Measurements from ENCODE around the gene C19orf73.
A peak's percentile ranks its signal among the peaks of the same experiment; 100 is the strongest.

C19orf73 gene

GRCh38 chr19:49120868-49121267 is 1.9 kb upstream of the C19orf73 start:
- Histone ChIP-seq H3K4me1 (ENCODE audit: control insufficient read depth, insufficient read depth, low read length) (peaks cover 13% of the 10 kb centered on the region), H3K27ac (ENCODE audit: insufficient read depth, low read depth, low read length, poor library complexity, severe bottlenecking) (no peak overlapping the region), H3K27me3 (ENCODE audit: control insufficient read depth, insufficient read depth, low read length, poor library complexity, severe bottlenecking) (peaks cover 31% of the 10 kb centered on the region), H3K4me3 (ENCODE audit: insufficient read depth, low read depth, low read length) (no peak overlapping the region), H3K36me3 (ENCODE audit: control insufficient read depth, insufficient read depth, low read length) (no peaks in the 10 kb centered on the region), H3K9me3 (ENCODE audit: control insufficient read depth, low read length) (no peaks in the 10 kb centered on the region)
- 80 to 83% methylated on average over 2 of the region's 2 CpGs for WGBS, 2 experiments

- Histone ChIP-seq H3K36me3 (ENCODE audit: control insufficient read depth, insufficient read depth, low read length) (no peaks in the 10 kb centered on the region), H3K4me3 (ENCODE audit: insufficient read depth, low read depth, low read length) (no peak overlapping the region), H3K4me1 (ENCODE audit: control insufficient read depth, insufficient read depth, low read length) (peaks cover 13% of the 10 kb centered on the region), H3K9me3 (ENCODE audit: control insufficient read depth, low read length) (no peaks in the 10 kb centered on the region), H3K27ac (ENCODE audit: insufficient read depth, low read depth, low read length, poor library complexity, severe bottlenecking) (no peak overlapping the region), H3K27me3 (ENCODE audit: control insufficient read depth, insufficient read depth, low read length, poor library complexity, severe bottlenecking) (peaks cover 34% of the 10 kb centered on the region)
- 25 to 27% methylated on average over 16 of the region's 16 CpGs for WGBS, 2 experiments
Observed at GRCh38 chr19:49120325-49120683, 1.4 kb upstream of the C19orf73 start.

GRCh38 chr19:49119411-49120324 is 725 bp upstream of the C19orf73 start, which contains the start of gene PPFIA3:
Gene PPFIA3, plus strand, starts transcription at chr19:49119544. Its CDS starts 8,330 bp downstream, at chr19:49127874.
- no peaks in the 10 kb centered on the region for H3K36me3 ChIP-seq (ENCODE audit: control insufficient read depth, insufficient read depth, low read length)
- H3K4me1 ChIP-seq (ENCODE audit: control insufficient read depth, insufficient read depth, low read length) = peaks cover 11% of the 10 kb centered on the region
- H3K27me3 ChIP-seq (ENCODE audit: control insufficient read depth, insufficient read depth, low read length, poor library complexity, severe bottlenecking) = peaks cover 37% of the 10 kb centered on the region
- H3K9me3 ChIP-seq (ENCODE audit: control insufficient read depth, low read length) = no peaks in the 10 kb centered on the region
- H3K27ac ChIP-seq (ENCODE audit: insufficient read depth, low read depth, low read length, poor library complexity, severe bottlenecking) = no peak within 1 kb of the TSS
- 1% methylated on average over 90 of the region's 90 CpGs for WGBS, 2 experiments
- peak within 1 kb of the TSS; percentile 65 for H3K4me3 ChIP-seq (ENCODE audit: insufficient read depth, low read depth, low read length)

GRCh38 chr19:49117677-49118564 is 1.0 kb downstream of the C19orf73 start:
- 87 to 88% methylated on average over 26 of the region's 26 CpGs for WGBS, 2 experiments
- no peak overlapping the region for H3K27ac ChIP-seq (ENCODE audit: insufficient read depth, low read depth, low read length, poor library complexity, severe bottlenecking)

GRCh38 chr19:49116544-49116943 is 2.4 kb downstream of the C19orf73 start:
- 77 to 100% methylated on average over 1 of the region's 1 CpG for WGBS, 2 experiments
- Histone ChIP-seq H3K36me3 (ENCODE audit: control insufficient read depth, insufficient read depth, low read length) (no peaks in the 10 kb centered on the region), H3K27ac (ENCODE audit: insufficient read depth, low read depth, low read length, poor library complexity, severe bottlenecking) (no peak overlapping the region), H3K9me3 (ENCODE audit: control insufficient read depth, low read length) (no peaks in the 10 kb centered on the region), H3K4me1 (ENCODE audit: control insufficient read depth, insufficient read depth, low read length) (peaks cover 11% of the 10 kb centered on the region), H3K27me3 (ENCODE audit: control insufficient read depth, insufficient read depth, low read length, poor library complexity, severe bottlenecking) (peaks cover 30% of the 10 kb centered on the region), H3K4me3 (ENCODE audit: insufficient read depth, low read depth, low read length) (no peak overlapping the region)

More at GRCh38 chr19:49117677-49118564, 1.0 kb downstream of the C19orf73 start:
- H3K27me3 ChIP-seq (ENCODE audit: control insufficient read depth, insufficient read depth, low read length, poor library complexity, severe bottlenecking) = peaks cover 37% of the 10 kb centered on the region
- H3K4me3 ChIP-seq (ENCODE audit: insufficient read depth, low read depth, low read length) = peak overlapping the region; percentile 65
- H3K4me1 ChIP-seq (ENCODE audit: control insufficient read depth, insufficient read depth, low read length) = peaks cover 11% of the 10 kb centered on the region
- H3K9me3 ChIP-seq (ENCODE audit: control insufficient read depth, low read length) = no peaks in the 10 kb centered on the region
- no peaks in the 10 kb centered on the region for H3K36me3 ChIP-seq (ENCODE audit: control insufficient read depth, insufficient read depth, low read length)

GRCh38 chr19:49114630-49115363 is 4.1 kb downstream of the C19orf73 start:
- Histone ChIP-seq H3K4me1 (ENCODE audit: control insufficient read depth, insufficient read depth, low read length) (peaks cover 10% of the 10 kb centered on the region), H3K36me3 (ENCODE audit: control insufficient read depth, insufficient read depth, low read length) (no peaks in the 10 kb centered on the region), H3K4me3 (ENCODE audit: insufficient read depth, low read depth, low read length) (peak overlapping the region; percentile 62), H3K27ac (ENCODE audit: insufficient read depth, low read depth, low read length, poor library complexity, severe bottlenecking) (no peak overlapping the region), H3K27me3 (ENCODE audit: control insufficient read depth, insufficient read depth, low read length, poor library complexity, severe bottlenecking) (peaks cover 13% of the 10 kb centered on the region), H3K9me3 (ENCODE audit: control insufficient read depth, low read length) (no peaks in the 10 kb centered on the region)
- 7% methylated on average over 68 of the region's 68 CpGs for WGBS, 2 experiments

GRCh38 chr19:49113762-49114629 is 4.9 kb downstream of the C19orf73 start, which contains the start of gene LIN7B:
Gene LIN7B, plus strand, starts transcription at chr19:49114370. Its CDS starts 35 bp downstream, at chr19:49114405.
- WGBS, 2 experiments = 2 to 3% methylated on average over 66 of the region's 66 CpGs
- peak within 1 kb of the TSS; percentile 62 for H3K4me3 ChIP-seq (ENCODE audit: insufficient read depth, low read depth, low read length)
- no peak within 1 kb of the TSS for H3K27ac ChIP-seq (ENCODE audit: insufficient read depth, low read depth, low read length, poor library complexity, severe bottlenecking)

GRCh38 chr19:49111218-49111998 is 7.5 kb downstream of the C19orf73 start:
- Histone ChIP-seq H3K4me3 (ENCODE audit: insufficient read depth, low read depth, low read length) (no peak overlapping the region), H3K36me3 (ENCODE audit: control insufficient read depth, insufficient read depth, low read length) (peaks cover 21% of the 10 kb centered on the region), H3K27me3 (ENCODE audit: control insufficient read depth, insufficient read depth, low read length, poor library complexity, severe bottlenecking) (peaks cover 7% of the 10 kb centered on the region), H3K27ac (ENCODE audit: insufficient read depth, low read depth, low read length, poor library complexity, severe bottlenecking) (no peak overlapping the region), H3K9me3 (ENCODE audit: control insufficient read depth, low read length) (no peaks in the 10 kb centered on the region), H3K4me1 (ENCODE audit: control insufficient read depth, insufficient read depth, low read length) (no peaks in the 10 kb centered on the region)
- 86 to 91% methylated on average over 10 of the region's 11 CpGs for WGBS, 2 experiments

More at GRCh38 chr19:49113762-49114629, 4.9 kb downstream of the C19orf73 start, which contains the start of gene LIN7B:
- Histone ChIP-seq H3K9me3 (ENCODE audit: control insufficient read depth, low read length) (no peaks in the 10 kb centered on the region), H3K4me1 (ENCODE audit: control insufficient read depth, insufficient read depth, low read length) (peaks cover 6% of the 10 kb centered on the region), H3K27me3 (ENCODE audit: control insufficient read depth, insufficient read depth, low read length, poor library complexity, severe bottlenecking) (peaks cover 7% of the 10 kb centered on the region), H3K36me3 (ENCODE audit: control insufficient read depth, insufficient read depth, low read length) (no peaks in the 10 kb centered on the region)
